Kidney glomerular epithelial cell (primary cell): Measurements from ENCODE around the gene UBQLN3.
A peak's percentile ranks its signal among the peaks of the same experiment; 100 is the strongest.

Experiments
- DNase-seq: peaks from one replicate; lab custom pipeline; 2025; lab: John Stamatoyannopoulos, UW

The UBQLN3 gene

DNA sequence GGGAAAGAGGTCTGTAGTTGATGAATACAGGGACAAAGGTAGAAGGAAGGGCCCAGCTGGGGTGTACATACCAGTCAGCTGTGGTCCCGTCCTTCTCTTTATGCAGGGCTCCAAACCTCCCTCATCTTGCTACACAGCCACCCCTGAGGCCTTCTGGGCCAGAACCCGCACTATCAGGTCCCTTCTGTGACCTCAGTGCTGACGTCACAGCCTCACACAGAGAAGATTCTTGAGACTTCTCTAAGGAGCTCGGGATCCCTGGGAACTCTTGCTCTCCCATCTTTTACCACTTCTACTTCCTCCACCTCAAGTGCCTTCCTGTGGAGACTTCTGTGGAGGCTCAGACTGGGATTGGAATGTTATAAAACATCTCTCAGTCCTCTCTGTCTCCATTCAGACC lies at the start of gene UBQLN3:
Gene UBQLN3 (minus strand): TSS at position 155 of the 400 bp plus-strand sequence. CDS start 399 bp downstream, outside the sequence.
- no peak for DNase-seq

DNA sequence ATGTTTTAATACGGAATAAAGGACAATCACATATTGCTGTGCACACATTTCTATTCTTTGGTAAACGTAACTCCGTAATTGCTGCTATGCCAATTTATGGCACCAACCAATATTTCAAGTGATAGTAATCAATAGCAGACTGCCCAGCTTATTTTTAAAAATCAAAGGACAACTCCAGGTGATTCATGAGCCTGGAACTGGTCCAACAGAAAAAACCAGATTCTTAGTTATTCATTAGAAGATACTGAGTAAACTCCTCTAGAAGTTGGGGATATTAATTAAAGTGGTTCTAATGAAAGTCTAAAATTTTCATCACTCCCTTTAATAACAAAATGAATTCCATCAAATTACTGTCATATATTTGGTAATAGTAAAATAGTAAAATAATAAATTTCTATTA lies 48.0 kb upstream of the UBQLN3 start:
- DNase-seq: no peak

DNA sequence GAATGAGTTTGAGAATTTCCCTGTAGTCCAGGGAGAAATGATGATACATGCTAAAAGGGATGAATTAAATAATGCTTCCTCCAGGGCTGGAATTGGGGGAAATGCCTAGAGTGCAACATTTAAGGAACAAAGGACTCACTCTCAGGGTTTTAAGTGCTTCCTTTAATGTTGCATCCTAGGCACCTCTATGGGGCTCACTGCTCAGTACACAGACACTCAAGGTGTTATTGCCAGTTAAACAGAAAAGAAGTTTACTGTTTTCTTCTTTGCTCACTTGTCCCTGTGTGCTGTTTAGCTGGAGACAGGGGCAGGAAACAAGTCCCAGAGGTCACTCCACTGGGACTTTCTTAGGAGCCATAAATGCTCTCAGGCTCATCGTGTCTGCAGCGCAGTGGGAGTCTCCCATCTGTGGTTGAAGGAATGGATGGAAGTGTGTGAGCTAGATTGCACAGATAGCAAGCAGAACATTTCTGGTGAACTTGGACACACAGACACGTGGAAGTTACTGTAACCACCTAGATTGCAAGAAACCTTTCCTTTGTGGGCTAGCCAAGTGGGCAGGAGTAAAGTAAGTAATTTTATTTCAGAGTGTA lies 46.9 kb upstream of the UBQLN3 start:
- DNase-seq: no peak

DNA sequence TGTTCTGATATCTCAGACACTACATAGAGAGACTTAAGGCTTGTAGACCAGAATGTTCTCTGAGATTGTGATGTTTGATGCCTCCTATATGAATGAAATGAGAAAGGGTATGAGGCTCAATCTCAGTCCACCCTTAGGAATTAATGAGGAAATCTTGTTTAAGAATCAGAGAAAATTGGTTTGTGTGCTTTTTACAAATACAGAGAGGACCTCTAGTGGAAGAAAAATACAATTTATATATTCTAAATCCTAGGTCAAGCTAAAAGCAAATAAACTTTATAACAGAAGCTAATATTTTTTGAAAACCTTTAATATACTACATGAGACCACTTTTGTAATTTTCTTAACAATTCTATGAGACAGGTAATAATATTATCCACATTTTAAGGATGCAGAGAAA lies 43.6 kb upstream of the UBQLN3 start:
- DNase-seq: peak; percentile 24

DNA sequence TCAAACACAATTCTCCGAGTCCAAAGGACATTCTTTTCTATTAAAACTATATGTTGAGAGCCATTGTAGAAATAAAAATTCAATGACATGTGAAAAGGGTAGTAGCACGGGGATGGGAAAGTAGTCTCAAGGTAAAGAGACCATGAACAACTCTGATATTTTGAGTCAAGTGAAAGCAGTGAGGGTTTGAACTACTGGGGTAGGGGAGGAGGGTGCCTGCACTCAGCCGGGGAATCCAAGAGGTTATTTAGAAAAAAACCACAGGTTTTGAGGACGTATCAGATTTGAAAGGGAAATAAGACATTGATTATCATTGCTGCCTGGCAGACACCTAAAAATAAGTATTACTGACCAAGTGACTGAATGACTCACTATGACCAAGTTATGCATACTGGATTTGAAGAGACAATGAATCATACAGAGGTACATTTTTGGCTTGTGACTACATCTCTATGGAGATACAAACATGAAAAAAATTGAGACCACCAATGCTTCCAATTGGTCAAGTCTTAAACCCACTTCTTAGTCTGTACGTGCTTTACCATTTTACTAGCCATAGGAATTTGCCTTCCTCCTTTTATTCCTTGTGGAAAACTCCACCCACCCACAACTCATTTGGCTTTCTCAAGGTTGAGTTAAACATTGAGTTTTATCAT lies 40.8 kb upstream of the UBQLN3 start:
- peak; percentile 73 for DNase-seq

DNA sequence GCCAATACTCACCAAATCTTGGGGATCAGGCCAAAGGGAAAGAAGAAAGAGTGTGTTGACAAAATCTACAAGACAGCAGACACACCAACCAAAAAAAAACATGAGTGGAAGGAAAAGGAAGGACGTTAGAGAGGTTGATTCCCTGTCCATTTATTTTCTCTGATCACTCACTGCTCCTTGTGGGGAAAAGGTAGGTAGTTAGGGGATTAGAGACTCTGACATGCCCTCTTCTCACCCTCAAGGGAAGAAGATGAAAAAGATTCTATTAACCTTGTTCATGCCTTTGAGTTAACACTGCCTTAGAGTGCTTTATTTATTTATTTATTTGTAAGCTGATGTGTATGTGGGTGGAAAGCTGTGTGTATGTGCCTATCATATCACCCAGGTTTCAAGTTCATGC lies 38.7 kb upstream of the UBQLN3 start, which contains the start of gene OR52H1:
Gene OR52H1 (minus strand): TSS at position 101 of the 400 bp plus-strand sequence. CDS start 3,035 bp downstream, outside the sequence.
- DNase-seq: no peak

DNA sequence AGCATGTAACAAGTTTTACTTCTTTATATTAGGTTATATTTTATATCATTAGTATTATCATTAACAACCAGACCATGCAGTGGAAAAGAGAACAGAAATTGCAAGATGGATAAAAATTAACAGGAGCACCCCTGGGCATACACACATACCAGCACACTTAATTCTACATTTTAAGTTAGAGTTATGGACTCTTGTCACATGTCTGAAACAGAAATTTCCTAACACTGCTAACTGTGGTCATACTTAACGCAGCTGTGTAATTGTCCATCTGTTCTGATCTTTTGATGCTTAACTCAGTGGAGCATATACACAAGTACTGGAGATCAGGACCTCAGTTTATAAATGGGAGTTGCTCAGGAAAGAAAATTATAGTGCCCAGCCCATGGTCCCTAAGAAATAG lies 38.2 kb upstream of the UBQLN3 start:
- no peak for DNase-seq

DNA sequence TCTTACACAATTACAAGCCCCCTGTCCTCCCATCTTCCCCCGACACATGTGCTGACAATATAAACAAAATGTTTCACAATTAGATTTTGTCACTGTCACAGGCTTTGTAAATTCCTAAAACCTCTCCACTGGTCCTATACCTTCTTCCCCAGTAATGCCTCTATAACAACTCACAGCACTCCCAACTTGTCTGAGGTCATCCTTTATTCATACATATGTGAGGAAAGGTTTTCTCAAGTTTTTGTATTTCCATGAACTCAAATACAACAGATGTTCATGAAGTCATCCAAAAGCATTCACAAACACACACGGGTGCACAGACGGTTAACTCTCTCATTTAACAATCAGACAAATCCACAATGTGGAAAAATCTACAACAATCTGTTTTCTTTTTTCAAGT lies 36.7 kb upstream of the UBQLN3 start:
- no peak for DNase-seq

DNA sequence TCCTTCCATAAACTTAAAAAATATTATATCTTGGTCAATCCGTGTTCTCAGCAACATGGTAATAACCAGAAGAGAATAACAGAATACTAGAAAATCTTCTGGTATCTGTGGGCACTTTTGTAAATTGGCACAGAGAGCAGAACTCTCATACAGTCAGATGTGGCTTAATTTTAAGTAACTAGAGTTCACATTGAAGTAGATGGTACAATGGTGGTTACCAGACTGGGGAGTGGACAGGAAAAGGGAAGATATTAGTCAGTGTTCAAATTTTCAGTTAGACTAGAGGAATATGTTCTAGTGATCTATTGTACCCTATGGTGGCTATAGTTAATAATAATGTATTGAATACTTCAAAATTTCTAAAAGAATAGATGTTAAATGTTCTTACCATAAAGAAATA lies 31.7 kb upstream of the UBQLN3 start:
- DNase-seq: no peak

DNA sequence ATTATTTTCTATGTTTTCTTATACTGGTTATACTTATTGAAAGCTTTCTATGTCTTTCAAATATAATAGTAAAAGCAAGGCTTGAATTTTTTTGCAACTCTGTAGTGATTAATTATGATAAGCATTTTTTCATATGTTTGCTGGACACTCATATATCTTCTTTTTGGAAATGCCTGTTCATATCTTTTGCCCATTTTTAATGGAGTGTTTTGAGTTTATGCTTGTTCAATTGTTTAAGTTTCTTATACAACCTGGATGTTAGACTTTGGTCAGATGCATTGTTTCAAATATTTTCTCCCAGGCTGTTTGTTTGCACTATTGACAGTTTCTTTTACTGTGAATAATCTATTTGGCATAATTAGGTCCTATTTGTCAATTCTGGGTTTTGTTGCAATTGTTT lies 26.7 kb upstream of the UBQLN3 start:
- no peak for DNase-seq

DNA sequence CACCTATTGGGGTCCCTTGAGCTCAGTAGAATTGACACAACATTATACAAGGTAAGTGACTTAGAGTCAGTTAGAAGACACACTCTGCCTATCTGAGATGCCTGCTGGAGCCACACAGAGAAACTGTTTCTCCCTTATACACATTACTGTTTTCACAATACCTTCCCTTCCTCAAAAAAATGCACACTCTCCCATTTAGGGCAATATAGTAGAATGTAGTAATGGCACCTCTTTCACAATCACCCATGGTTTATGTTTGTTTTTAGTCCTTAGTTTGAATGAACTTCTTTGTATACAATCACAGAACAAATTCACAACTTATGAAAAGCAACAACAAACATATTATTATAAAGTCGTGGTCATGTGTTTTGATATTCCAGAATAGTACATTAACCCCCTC lies 24.3 kb upstream of the UBQLN3 start:
- no peak for DNase-seq

DNA sequence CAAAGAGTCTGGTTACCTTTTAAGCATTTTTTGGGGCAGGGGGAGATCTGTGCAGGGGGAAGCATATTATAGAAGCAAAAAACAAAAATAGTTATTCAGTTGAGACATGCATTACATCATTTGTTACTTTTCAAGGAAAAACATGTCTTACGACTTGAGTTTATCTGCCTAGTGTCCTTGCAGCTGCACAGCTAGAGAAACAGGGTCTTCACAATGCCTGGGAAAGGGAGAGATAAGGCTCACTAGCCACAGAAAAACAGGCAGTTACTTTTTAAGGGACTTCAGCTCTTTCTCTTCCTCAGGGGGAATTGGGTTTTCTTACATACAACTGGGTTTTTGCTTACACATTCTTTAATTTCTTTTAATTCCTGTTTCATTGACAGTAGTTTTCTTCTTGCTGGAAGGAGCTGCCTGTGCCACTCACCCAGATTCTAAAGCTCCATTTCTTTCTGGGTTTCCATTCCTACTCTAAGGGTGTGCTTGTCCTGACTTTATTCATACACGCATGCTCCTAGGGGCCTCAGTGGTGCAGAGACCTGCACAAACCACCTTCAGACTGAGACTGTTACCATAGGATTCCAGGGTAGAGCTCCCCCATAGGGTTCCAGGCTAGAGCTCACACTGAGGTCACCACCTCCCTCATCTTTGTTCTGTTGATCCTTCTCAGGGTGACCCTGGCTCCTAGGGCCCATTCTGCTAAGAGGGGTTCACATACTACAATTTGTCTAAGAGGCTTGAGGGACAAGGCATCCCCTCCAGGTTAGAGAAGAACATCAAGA lies 21.5 kb upstream of the UBQLN3 start:
- DNase-seq: no peak

DNA sequence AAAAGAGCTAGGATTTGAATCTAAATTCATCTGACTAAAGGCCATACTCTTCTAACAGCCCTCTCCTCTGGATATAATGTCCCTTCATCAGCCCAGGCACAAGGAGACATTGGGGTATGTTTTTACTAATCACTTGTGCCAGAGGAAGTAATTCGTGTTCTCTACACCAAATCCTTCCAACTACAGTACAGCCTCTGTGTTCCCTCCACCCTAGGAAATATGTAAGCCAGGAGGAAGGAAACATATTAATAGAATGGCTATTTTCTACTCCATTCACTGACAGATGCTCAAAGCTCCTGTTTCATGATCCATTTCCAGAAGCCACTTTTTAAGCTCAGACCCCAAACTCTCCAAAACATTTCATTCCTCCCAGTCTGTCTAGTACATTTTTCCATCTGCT lies 18.7 kb upstream of the UBQLN3 start:
- DNase-seq: no peak

DNA sequence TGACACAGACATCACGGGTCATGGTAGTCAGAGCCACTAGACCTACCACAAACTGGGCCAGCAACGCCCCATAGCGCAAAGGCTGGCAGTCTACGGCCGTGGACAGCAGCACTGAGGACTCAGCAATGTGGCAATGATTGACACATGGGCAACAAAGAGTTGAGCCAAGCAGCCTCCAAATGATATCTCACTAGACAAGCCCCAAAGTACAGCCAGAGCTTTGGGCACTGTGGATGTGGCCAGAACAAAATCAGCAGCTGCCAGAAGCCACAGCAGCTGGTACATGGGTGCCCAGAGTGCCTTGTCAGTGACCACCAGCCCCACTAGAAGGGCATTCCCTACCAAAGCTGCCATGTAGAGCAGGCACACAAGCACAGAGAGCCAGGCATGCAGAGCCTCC lies 18.0 kb upstream of the UBQLN3 start:
- no peak for DNase-seq

DNA sequence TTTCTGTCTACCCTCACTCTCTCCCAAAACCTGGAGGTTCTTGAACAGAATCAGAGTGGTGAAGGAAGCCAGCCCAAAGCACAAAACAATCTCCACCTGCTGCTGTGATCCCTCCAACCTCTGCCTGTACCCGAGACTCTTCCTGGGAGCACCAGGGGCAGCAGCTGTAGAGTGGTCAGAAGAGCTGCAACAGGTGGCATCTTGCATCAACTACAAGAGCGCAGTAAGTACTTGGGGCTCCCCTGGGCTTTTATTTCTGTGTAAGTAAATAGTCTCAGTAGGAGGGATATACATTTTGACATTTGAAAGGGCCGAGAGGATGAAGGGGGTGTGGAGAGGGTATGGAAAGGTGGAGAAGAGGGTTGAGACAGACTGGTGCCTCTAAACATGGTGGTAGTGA lies 15.0 kb upstream of the UBQLN3 start:
- no peak for DNase-seq

DNA sequence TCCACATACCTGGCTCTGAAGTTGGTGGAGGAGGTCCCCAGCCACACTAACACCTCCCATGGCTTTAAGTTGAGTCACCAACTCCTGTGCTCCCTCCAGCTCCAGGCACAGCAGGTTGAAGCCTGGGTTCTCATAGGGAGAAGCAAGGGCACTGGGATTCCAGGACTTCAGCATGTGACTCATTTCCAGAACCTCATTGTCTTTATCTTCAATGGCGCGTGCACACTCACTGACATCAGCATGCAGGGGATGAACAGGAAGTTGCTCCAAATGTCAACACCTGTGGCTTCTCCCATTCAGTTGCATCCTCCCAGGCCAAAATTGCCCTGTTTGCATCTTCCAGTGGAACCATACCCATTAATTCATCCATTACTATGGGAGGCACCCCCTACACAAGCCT lies 12.6 kb upstream of the UBQLN3 start:
- DNase-seq: no peak

DNA sequence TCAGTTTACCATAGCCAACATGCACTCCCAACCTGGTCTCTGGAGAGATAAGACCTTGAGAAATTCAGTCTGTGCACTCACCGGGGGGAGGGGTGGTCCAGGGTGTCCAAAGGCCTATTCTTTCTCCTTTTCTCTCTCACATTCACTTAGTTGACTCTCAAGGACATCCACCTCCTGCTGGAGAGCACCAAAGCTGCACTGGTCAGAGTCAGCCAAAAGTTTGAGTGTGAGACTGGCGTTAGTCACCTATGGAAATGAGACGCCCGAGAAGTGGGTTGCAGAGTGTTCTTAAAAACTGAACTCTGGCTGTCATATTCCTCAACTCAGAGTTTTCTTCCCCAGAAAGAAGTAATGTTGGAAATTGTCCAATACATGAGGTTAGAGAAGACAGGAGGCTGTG lies 11.8 kb upstream of the UBQLN3 start:
- no peak for DNase-seq

DNA sequence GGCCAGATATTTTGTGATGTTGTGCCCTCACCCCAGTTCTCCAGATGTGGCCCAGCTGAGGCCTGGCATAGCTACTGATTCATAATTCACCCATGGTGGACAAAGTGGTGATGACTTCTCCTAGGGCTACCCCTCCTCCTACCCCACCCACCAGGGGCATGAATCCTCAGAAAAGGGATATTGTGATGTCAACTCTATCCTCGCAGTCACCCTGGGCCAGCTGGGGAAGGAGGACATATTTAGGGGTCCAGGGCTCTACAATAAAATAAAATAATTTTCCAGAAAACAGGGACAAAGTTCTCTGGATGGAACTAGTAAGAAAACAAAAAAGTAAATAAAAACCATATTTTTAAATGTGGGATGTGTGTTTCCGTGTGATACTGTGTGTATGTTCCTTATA lies 6.8 kb upstream of the UBQLN3 start, which contains the start of gene UBQLNL:
Gene UBQLNL (minus strand): TSS at position 101 of the 400 bp plus-strand sequence. CDS start 258 bp downstream, outside the sequence.
- DNase-seq: no peak

DNA sequence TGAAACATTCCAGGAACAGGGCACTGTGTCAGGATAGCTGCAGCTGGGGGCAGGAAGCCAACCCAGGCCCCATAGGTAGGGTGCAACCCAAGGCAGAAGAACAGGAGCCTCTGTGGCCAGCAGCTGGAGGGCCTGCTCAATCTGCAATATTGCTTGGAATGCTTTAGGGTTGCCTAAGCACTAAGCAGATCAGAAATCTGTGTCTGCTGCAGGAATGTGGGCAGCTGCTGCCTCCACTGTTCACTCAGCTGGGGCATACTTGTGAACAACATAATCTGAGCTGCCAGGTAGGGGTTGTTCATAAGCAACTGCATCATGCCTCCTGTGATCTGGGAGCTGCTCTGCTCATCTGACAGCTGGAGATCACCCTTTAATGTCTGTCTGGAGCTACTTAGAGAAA lies 5.1 kb upstream of the UBQLN3 start:
- DNase-seq: no peak

DNA sequence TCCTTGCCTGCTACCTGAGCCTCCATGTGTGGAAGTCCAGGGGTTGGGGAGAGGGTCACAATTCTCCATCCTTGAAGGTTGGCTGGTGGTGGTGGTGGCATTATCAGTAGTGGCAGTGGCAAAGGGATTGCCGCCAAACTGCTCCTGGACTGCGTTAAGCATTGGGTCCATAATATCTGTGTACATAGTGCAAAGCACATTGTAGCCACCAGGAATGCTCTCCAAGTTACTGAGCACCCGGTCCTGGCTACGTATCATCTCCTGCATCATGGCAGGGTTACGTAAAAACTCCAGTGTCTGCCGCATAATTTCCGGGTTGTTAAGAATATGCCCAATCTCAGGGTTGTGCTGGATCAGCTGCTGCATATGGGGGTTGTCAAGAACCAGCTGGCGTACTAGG lies 1.2 kb downstream of the UBQLN3 start:
- no peak for DNase-seq

DNA sequence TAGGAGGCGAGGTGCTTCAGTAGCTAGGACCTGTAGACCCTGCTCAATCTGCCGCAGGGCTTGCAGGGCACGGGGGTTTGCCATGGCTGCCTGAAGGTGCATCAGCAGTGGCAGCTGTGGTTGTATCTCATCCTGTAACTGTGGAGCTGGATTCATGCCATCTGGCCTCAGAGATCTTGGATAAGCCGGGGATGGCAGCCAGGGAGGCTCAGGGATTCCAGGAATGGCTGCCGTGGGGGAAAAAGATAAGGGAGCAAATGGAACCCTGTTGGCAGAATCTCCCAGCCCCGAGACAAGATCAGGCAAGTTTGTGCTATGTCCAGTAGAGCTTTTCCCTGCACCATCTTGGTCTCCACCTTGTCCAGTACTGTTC lies 1.8 kb downstream of the UBQLN3 start:
- no peak for DNase-seq

DNA sequence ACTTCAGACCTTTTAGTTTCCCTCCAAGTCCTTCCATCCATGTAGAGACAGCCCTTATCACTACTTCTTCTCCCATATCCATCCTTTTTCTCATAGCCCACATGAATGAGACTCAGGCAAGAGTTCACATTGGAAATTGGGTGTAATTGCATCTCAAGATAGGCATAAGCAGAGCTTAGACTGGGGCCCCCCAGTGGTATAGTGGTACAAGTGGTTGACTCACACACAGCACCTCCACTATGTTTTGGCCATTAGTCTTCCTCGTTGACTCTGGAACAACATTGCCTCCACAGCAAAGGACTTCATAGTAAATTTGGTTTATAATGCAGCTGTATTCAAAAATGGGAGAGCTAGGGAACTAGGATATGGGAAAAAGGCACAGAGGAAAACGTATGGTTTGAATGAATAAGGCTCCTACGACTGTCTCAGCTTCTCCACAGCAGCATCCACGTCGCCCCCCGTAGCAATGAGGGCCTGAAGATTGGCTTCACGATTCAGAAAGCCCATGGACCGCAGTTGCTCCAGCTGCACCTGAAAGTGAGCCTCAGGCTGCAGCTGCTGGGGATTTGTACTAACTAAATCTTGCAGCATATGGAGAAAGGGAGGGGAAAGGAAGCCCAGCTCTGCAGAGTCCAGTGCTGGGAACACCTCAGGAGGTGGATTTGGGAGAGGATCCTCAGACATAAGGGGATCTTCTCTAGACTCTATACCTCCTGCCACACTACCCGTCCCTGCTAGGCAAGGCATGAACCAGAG lies 2.4 kb downstream of the UBQLN3 start:
- DNase-seq: no peak
